NCI-H128 (cell line): ENCODE results near the gene YWHAG.
A peak's percentile ranks its signal among the peaks of the same experiment; 100 is the strongest.
"Not testable (repeated sequence)": the region's sequence is repeated elsewhere in the genome, so short reads cannot be mapped to it uniquely, and the experiment has no call there.

Source experiments
- DNase-seq: peaks from one replicate; lab custom pipeline; 2025; ENCODE audit not compliant: unreplicated experiment; lab: John Stamatoyannopoulos, UW

YWHAG gene

DNA sequence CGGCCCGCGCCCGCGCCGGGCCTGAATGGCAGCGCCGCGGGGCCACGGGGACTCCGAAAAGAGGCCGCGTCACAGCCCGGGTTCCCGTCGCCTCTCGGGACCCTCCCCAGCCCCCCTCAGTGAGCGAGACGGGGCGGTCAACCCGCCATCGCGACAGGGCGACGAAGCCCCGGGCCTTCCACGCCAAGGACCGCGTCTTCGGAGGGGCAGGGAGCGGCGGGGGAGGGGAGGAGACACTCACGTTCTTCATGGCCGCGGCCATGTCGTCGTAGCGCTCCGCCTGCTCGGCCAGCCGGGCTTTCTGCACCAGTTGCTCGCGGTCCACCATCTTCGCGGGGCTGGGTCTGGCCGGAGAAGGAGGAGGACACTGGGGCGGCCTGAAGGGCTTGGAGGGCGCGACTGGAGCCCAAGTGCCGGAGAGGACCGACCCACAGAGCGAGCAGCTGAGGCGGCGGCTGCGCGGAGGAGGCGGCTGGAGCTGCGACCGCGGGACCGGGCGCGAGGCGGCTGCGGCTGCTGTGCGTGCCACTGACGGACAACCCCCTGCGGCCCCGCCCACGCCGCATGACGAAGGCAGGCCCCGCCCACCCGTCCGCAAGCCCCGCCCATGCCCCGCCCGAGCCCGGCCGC, at the start of gene YWHAG:
YWHAG (minus strand) TSS at position 511 of the 630 bp plus-strand sequence; CDS start at position 328, 183 bp downstream.
- DNase-seq, result peak; percentile 84

DNA sequence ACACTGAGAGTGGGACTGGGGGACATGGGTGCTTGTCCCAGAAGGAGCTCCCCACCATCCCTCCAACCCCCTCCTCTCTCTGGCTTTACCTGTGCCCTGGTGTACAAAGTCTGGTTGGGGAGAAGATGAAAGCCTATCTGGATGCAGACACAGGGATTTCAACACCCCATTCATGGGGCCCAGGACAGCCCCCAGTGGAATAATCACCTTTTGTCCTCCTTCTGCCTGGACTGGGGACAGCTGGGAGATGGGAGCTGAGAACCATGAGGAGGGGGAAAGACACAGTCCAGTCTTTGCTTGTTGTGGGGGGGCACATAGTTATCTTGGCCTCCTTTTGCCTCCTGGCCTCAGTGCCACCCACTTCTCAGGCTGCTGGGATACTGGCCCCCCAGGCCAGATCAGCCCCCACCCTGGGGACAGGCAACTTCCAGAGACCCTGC, 49.4 kb upstream of the YWHAG start:
- no peak for DNase-seq

GRCh38 chr7:76407718-76408117, 48.9 kb upstream of the YWHAG start:
- DNase-seq, result no peak

DNA sequence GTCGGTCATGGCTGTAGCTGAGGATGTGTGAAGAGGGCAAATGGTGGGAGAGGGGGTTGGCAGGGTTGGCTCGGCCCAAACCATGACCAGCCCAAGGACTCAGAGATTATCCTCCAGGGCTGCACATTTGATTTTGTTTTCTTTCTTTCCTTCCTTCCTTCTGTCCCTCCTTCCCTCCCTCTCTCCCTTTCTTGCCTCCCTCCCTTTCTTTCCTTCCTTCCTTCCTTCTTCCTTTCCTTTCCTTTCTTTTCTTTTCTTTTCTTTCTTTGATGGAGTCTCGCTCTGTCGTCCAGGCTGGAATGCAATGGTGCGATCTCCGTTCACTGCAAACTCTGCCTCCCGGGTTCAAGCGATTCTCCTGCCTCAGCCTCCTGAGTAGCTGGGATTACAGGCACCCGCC, 46.9 kb upstream of the YWHAG start:
- no peak for DNase-seq

GRCh38 chr7:76403780-76404494, 45.1 kb upstream of the YWHAG start:
- no peak for DNase-seq

- DNase-seq, result not testable (repeated sequence)
These were observed 44.3 kb upstream of the YWHAG start for GRCh38 chr7:76403097-76403496.

GRCh38 chr7:76400248-76400647, 41.5 kb upstream of the YWHAG start:
- no peak for DNase-seq

GRCh38 chr7:76397409-76398183, 38.8 kb upstream of the YWHAG start:
- no peak for DNase-seq

- no peak for DNase-seq
These were observed 38.1 kb upstream of the YWHAG start for GRCh38 chr7:76396864-76397263.

GRCh38 chr7:76395965-76396726, 37.4 kb upstream of the YWHAG start:
- DNase-seq, result no peak

GRCh38 chr7:76395605-76395964, 36.8 kb upstream of the YWHAG start:
- DNase-seq, result not testable (repeated sequence)

GRCh38 chr7:76394957-76395356, 36.2 kb upstream of the YWHAG start:
- DNase-seq, result no peak

- DNase-seq, result peak; percentile 73
These were observed 34.6 kb upstream of the YWHAG start for GRCh38 chr7:76393116-76394031.

DNA sequence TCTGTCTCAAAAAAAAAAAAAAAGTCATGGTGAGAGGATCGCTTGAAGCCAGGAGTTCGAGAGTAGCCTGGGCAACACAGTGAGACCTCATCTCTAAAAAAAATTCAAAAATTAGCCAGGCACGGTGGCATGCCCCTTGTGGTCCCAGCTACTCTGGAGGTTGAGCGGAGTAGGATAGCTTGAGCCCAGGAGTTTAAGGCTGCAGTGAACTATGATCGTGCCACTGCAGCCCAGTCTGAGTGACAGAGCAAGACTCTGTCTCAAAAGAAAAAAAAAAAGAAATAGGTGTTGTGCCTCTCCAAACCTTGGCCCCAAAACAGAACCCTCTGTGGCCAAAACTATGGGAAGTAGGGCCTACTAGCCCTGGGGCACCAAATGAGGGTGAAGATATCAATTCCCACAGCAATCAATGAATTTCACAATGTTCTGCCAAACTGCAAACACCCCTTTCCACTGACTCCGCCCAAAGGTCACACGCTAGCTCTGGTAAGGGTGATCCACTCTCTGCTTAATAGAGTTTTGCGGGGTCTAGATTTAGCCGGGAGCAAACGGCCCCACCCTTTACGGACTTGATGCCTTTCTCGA, 33.8 kb upstream of the YWHAG start:
- no peak for DNase-seq

DNA sequence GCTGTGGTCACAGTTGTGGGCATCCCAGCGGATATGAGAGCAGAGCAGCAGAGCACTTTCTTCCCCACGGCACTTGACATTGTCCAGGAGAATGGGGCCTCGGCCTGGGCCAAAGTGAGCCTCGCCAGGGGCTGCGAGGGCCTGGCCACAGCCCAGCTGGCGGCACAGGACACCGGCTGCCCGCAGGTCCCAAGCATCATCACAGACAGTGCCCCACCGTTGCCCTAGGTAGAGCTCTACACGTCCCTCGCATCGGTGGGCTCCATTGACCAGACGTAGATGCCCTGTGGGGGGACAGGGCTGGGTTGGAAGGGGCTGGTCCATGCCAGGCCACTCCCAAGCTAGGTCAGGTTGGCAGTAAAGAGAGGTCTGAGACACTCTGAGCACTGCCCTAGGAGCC, 31.3 kb upstream of the YWHAG start:
- DNase-seq, result no peak

- not testable (repeated sequence) for DNase-seq
These were observed 29.0 kb upstream of the YWHAG start for GRCh38 chr7:76387789-76388188.

GRCh38 chr7:76386691-76387260, 28.0 kb upstream of the YWHAG start:
- DNase-seq, result no peak

- no peak for DNase-seq
These were observed 24.5 kb upstream of the YWHAG start for GRCh38 chr7:76383089-76383944.

GRCh38 chr7:76381814-76382213, 23.0 kb upstream of the YWHAG start:
- no peak for DNase-seq
